ENCODE measurements around the gene BMF.

The BMF gene

GRCh38 chr15:40053079-40053830 is 55.4 kb downstream of the BMF start:
- DNase-seq (ENCODE audit: low read depth, low spot score): no peak
- TF ChIP-seq CTCF (IDR thresholded peaks at IDR 0.05; ENCODE audit: low read depth, low read length): peak; percentile 6
- no peak overlapping the region for H3K4me3 ChIP-seq (ENCODE audit: low read depth, low read length)
- in situ Hi-C loops (cut with HindIII; ENCODE audit: low sequenced_read_pairs): no loop called here

- no peak overlapping the region for H3K4me3 ChIP-seq (ENCODE audit: low read depth, low read length)
- no peak for DNase-seq (ENCODE audit: low read depth, low spot score)
- in situ Hi-C loops (cut with HindIII; ENCODE audit: low sequenced_read_pairs): no loop called here
- TF ChIP-seq CTCF (IDR thresholded peaks at IDR 0.05; ENCODE audit: low read depth, low read length): no peak
Observed at GRCh38 chr15:40052604-40053003, 56.1 kb downstream of the BMF start.

- in situ Hi-C loops (cut with HindIII; ENCODE audit: low sequenced_read_pairs): no loop called here
Observed at GRCh38 chr15:40051616-40052415, 56.9 kb downstream of the BMF start.

GRCh38 chr15:40050788-40051470 is 57.8 kb downstream of the BMF start:
- no peak for DNase-seq (ENCODE audit: low read depth, low spot score)
- in situ Hi-C loops (cut with HindIII; ENCODE audit: low sequenced_read_pairs): no loop called here
- TF ChIP-seq CTCF (IDR thresholded peaks at IDR 0.05; ENCODE audit: low read depth, low read length): no peak
- no peak overlapping the region for H3K4me3 ChIP-seq (ENCODE audit: low read depth, low read length)

More at GRCh38 chr15:40051616-40052415, 56.9 kb downstream of the BMF start:
- no peak for DNase-seq (ENCODE audit: low read depth, low spot score)
- H3K4me3 ChIP-seq (ENCODE audit: low read depth, low read length): no peak overlapping the region
- TF ChIP-seq CTCF (IDR thresholded peaks at IDR 0.05; ENCODE audit: low read depth, low read length): no peak

- in situ Hi-C loops (cut with HindIII; ENCODE audit: low sequenced_read_pairs): no loop called here
- no peak overlapping the region for H3K4me3 ChIP-seq (ENCODE audit: low read depth, low read length)
- DNase-seq (ENCODE audit: low read depth, low spot score): no peak
- TF ChIP-seq CTCF (IDR thresholded peaks at IDR 0.05; ENCODE audit: low read depth, low read length): no peak
Observed at GRCh38 chr15:40048926-40049475, 59.7 kb downstream of the BMF start.

- no peak overlapping the region for H3K4me3 ChIP-seq (ENCODE audit: low read depth, low read length)
- DNase-seq (ENCODE audit: low read depth, low spot score): no peak
- no peak for TF ChIP-seq CTCF (IDR thresholded peaks at IDR 0.05; ENCODE audit: low read depth, low read length)
- in situ Hi-C loops (cut with HindIII; ENCODE audit: low sequenced_read_pairs): no loop called here
Observed at GRCh38 chr15:40048211-40048792, 60.4 kb downstream of the BMF start.

All from astrocyte of the spinal cord (primary cell).